GM19438 (cell line): ENCODE results near the gene VANGL1.

ENCODE experiments used
- ATAC-seq: cut with Tn5 transposase; IDR thresholded peaks from one replicate; pipeline ENCODE4 v1.9.1; 2021; ENCODE audit warnings: low read depth; ENCODE audit not compliant: unreplicated experiment

VANGL1 gene

GRCh38 chr1:115697619-115698018 is 55.8 kb downstream of the VANGL1 start:
- no peak for ATAC-seq

- no peak for ATAC-seq
Observed at GRCh38 chr1:115701090-115701489, 59.3 kb downstream of the VANGL1 start.

- no peak for ATAC-seq
Observed at GRCh38 chr1:115702959-115703358, 61.2 kb downstream of the VANGL1 start.

- no peak for ATAC-seq
Observed at GRCh38 chr1:115705085-115705951, 63.5 kb downstream of the VANGL1 start.

GRCh38 chr1:115705963-115706362 is 64.2 kb downstream of the VANGL1 start:
- ATAC-seq, result no peak

GRCh38 chr1:115706587-115707425 is 65.0 kb downstream of the VANGL1 start:
- no peak for ATAC-seq

GRCh38 chr1:115710859-115711624 is 69.3 kb downstream of the VANGL1 start:
- ATAC-seq, result no peak

- no peak for ATAC-seq
Observed at GRCh38 chr1:115712911-115713609, 71.3 kb downstream of the VANGL1 start.

- no peak for ATAC-seq
Observed at GRCh38 chr1:115713906-115714305, 72.1 kb downstream of the VANGL1 start.

- no peak for ATAC-seq
Observed at GRCh38 chr1:115714572-115715141, 72.9 kb downstream of the VANGL1 start.

GRCh38 chr1:115717541-115717940 is 75.8 kb downstream of the VANGL1 start:
- no peak for ATAC-seq

- ATAC-seq, result no peak
Observed at GRCh38 chr1:115718011-115718754, 76.4 kb downstream of the VANGL1 start.

- ATAC-seq, result no peak
Observed at GRCh38 chr1:115719285-115719684, 77.5 kb downstream of the VANGL1 start.

- no peak for ATAC-seq
Observed at GRCh38 chr1:115722221-115722620, 80.5 kb downstream of the VANGL1 start.

GRCh38 chr1:115723756-115724155 is 82.0 kb downstream of the VANGL1 start:
- ATAC-seq, result no peak

GRCh38 chr1:115725600-115725999 is 83.8 kb downstream of the VANGL1 start:
- no peak for ATAC-seq

GRCh38 chr1:115726161-115726560 is 84.4 kb downstream of the VANGL1 start:
- no peak for ATAC-seq

GRCh38 chr1:115726570-115726969 is 84.8 kb downstream of the VANGL1 start:
- no peak for ATAC-seq

- ATAC-seq, result no peak
Observed at GRCh38 chr1:115727706-115728249, 86.0 kb downstream of the VANGL1 start.
